Camera-type eye (tissue), 1 donor: ENCODE measurements around the gene PSMA7. TPM values are rescaled to one million over a fixed set of nuclear protein-coding genes. Genes with fewer than 3 reads are reported as not detected.

Experiments used
- total RNA-seq: library from RNA; depleted of rRNA; stranded (reverse); fragments of >200 nt; gene quantifications from one replicate; pipeline ENCODE4 v1.2.3, GENCODE V29; 2014

The PSMA7 gene
- 146 TPM for total RNA-seq

GRCh38 chr20:62143081-62143956, at the start of gene PSMA7, which contains the start of gene SS18L1:
PSMA7 (minus strand) TSS chr20:62143394; CDS start chr20:62143303, 91 bp downstream.
SS18L1 (plus strand) TSS chr20:62143769; CDS start chr20:62143821, 52 bp downstream.

GRCh38 chr20:62182469-62183425, 39.6 kb upstream of the PSMA7 start, which contains the start of gene MTG2:
MTG2 (plus strand) TSS chr20:62183028; CDS start chr20:62193421, 10,393 bp downstream.

GRCh38 chr20:62121776-62122653, 21.2 kb downstream of the PSMA7 start, which contains the start of gene LSM14B:
LSM14B (plus strand) TSS chr20:62122475; CDS start chr20:62122667, 192 bp downstream.

Other genes starting within 250 kb of the PSMA7 start
- gene TAF4, start 77.5 kb downstream of the PSMA7 start, total RNA-seq: 16.8 TPM
- 59.3 TPM for gene LSM14B, start 20.9 kb downstream of the PSMA7 start, total RNA-seq
- 35.3 TPM for gene SS18L1, start 375 bp upstream of the PSMA7 start, total RNA-seq
- gene MTG2, start 39.6 kb upstream of the PSMA7 start, total RNA-seq: 26.1 TPM
- 1.3 TPM for gene HRH3, start 76.9 kb upstream of the PSMA7 start, total RNA-seq
- 53.9 TPM for gene OSBPL2, start 95.1 kb upstream of the PSMA7 start, total RNA-seq
- gene ADRM1, start 159.6 kb upstream of the PSMA7 start, total RNA-seq: 47.6 TPM
- 88.6 TPM for gene LAMA5, start 223.9 kb upstream of the PSMA7 start, total RNA-seq
- 525 TPM for gene RPS21, start 243.7 kb upstream of the PSMA7 start, total RNA-seq